OCI-LY7 (cell line): ENCODE measurements around the gene TAS1R2. TPM values are rescaled to one million over a fixed set of nuclear protein-coding genes. Genes with fewer than 3 reads are reported as not detected.
"Not testable (repeated sequence)": the region's sequence is repeated elsewhere in the genome, so short reads cannot be mapped to it uniquely, and the experiment has no call there.

Experiments
- BruUV-seq: library from RNA; stranded (reverse); fragments of 400-500 nt; replicated peaks from 2 replicates; lab custom pipeline; 2021; lab: Mats Ljungman, UMichigan
- CTCF ChIA-PET: fragments of 300-600 bp; sonication (Branson Sonifier 250); formaldehyde crosslinking; loops from one replicate; lab custom pipeline; 2022; ENCODE audit warnings: antibody characterized with exemption; ENCODE audit not compliant: unreplicated experiment; lab: Charles Lee
- POLR2A ChIA-PET: fragments of 300-600 bp; sonication (Branson Sonifier 250); formaldehyde crosslinking; loops from one replicate; lab custom pipeline; 2022; ENCODE audit warnings: antibody characterized with exemption; lab: Charles Lee
- DNase-seq: peaks from one replicate; pipeline ENCODE4 v3.0.0-alpha.2; 2015; ENCODE audit warnings: low spot score
- H2AFZ ChIP-seq: fragments of 200-600 bp; sonication (generic), shearing (Covaris generic); 2 replicates; pipeline ENCODE4 v1.6.1; 2014; ENCODE audit warnings: mild to moderate bottlenecking, antibody characterized with exemption, low read length, moderate library complexity
- H3K27ac ChIP-seq: fragments of 200-600 bp; sonication (generic); 2 replicates; pipeline ENCODE4 v1.5.1; 2014; ENCODE audit warnings: mixed run types, low read depth, mild to moderate bottlenecking, moderate library complexity, low read length, inconsistent platforms; ENCODE audit not compliant: poor library complexity, severe bottlenecking
- H3K36me3 ChIP-seq: fragments of 200-600 bp; sonication (generic); 2 replicates; pipeline ENCODE4 v1.6.1; 2014; ENCODE audit warnings: mild to moderate bottlenecking, antibody characterized with exemption, low read length, moderate library complexity, mixed read lengths; ENCODE audit not compliant: insufficient read depth
- H3K4me1 ChIP-seq: fragments of 200-600 bp; sonication (generic); 2 replicates; pipeline ENCODE4 v1.5.1; 2014; ENCODE audit warnings: mild to moderate bottlenecking, low read length; ENCODE audit not compliant: insufficient read depth, poor library complexity, severe bottlenecking
- H3K4me2 ChIP-seq: fragments of 200-600 bp; sonication (generic); 2 replicates; pipeline ENCODE4 v1.6.1; 2014; ENCODE audit warnings: mild to moderate bottlenecking, low read length
- H3K4me3 ChIP-seq: fragments of 200-600 bp; sonication (generic); 2 replicates; pipeline ENCODE4 v1.5.1; 2014; ENCODE audit warnings: mild to moderate bottlenecking, low read depth, low read length; ENCODE audit not compliant: poor library complexity, severe bottlenecking
- H3K79me2 ChIP-seq: fragments of 200-600 bp; sonication (generic); 2 replicates; pipeline ENCODE4 v1.6.1; 2016; ENCODE audit warnings: low read depth, mild to moderate bottlenecking, low read length, moderate library complexity, mixed read lengths; ENCODE audit not compliant: insufficient read depth
- H3K9me2 ChIP-seq: fragments of 200-600 bp; sonication (generic); 2 replicates; pipeline ENCODE4 v1.6.1; 2016; ENCODE audit warnings: mild to moderate bottlenecking, low read length, mixed read lengths; ENCODE audit not compliant: insufficient read depth
- H3K9me3 ChIP-seq: fragments of 200-600 bp; sonication (generic); 2 replicates; pipeline ENCODE4 v1.6.1; 2014; ENCODE audit warnings: mild to moderate bottlenecking, mixed run types, low read length, mixed read lengths
- H4K20me1 ChIP-seq: fragments of 200-600 bp; sonication (generic); 2 replicates; pipeline ENCODE4 v1.6.1; 2014; ENCODE audit warnings: mild to moderate bottlenecking, antibody characterized with exemption, low read length, moderate library complexity, mixed read lengths; ENCODE audit not compliant: insufficient read depth
- EZH2phosphoT487 ChIP-seq: fragments of 200-600 bp; sonication (generic); IDR thresholded peaks from 2 replicates; pipeline ENCODE4 v1.6.1; 2018; ENCODE audit warnings: low read depth, borderline replicate concordance, mild to moderate bottlenecking, mixed run types, antibody characterized with exemption, low read length, moderate library complexity, mixed read lengths
- intact Hi-C: fragments of 100-400 bp; cut with micrococcal nuclease; formaldehyde crosslinking; loops from one replicate; pipeline ENCODE4 v1.10.0; 2022; ENCODE audit not compliant: unreplicated experiment
- total RNA-seq, 2 experiments: library from RNA; depleted of rRNA in 1 of 2; stranded (reverse); fragments of >200 nt in 1 of 2; shearing (Covaris generic) in 1 of 2; gene quantifications; 2 replicates each; pipeline ENCODE4 v1.2.3, GENCODE V29; 2014 to 2022
- TF ChIP-seq, protein P1 (sequence below): fragments of 200-600 bp; sonication (generic); conservative IDR thresholded peaks from 2 replicates; pipeline ENCODE4 v1.5.1; 2014; ENCODE audit warnings: mild to moderate bottlenecking, antibody characterized with exemption, low read length, moderate library complexity, mixed read lengths

Gene TAS1R2
- total RNA-seq, 2 experiments from 2014 or later, result not detected

DNA sequence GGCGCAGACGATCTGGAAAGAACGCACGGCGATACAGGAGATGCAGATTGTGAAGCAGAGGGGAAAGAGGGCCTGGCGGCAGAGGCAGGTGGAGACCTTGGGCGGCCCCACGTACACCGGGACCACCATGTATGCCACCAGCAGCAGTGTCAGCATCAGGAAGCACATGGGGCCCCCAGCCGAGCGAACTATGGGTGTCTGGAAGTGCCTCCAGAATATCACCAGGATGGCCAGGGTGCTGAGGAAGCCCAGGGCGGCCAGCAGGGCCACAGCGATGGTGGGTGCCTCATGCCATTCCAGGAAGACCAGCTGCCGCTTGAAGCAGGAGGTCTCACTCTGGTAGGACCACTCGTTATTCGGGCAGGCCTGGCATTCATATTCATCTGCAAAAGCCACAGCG, 19.3 kb downstream of the TAS1R2 start:
- BruUV-seq, result no TSS peak
- Histone ChIP-seq H4K20me1 (no peaks in the 10 kb centered on the region), H3K9me3 (no peaks in the 10 kb centered on the region), H3K79me2 (no peaks in the 10 kb centered on the region), H3K4me3 (no peak overlapping the region), H3K36me3 (no peaks in the 10 kb centered on the region), H2AFZ (no peak overlapping the region), H3K27ac (no peak overlapping the region), H3K9me2 (no peaks in the 10 kb centered on the region), H3K4me1 (no peaks in the 10 kb centered on the region), H3K4me2 (no peak overlapping the region)
- TF ChIP-seq EZH2phosphoT487, result no peak
- TF ChIP-seq, protein P1, sequence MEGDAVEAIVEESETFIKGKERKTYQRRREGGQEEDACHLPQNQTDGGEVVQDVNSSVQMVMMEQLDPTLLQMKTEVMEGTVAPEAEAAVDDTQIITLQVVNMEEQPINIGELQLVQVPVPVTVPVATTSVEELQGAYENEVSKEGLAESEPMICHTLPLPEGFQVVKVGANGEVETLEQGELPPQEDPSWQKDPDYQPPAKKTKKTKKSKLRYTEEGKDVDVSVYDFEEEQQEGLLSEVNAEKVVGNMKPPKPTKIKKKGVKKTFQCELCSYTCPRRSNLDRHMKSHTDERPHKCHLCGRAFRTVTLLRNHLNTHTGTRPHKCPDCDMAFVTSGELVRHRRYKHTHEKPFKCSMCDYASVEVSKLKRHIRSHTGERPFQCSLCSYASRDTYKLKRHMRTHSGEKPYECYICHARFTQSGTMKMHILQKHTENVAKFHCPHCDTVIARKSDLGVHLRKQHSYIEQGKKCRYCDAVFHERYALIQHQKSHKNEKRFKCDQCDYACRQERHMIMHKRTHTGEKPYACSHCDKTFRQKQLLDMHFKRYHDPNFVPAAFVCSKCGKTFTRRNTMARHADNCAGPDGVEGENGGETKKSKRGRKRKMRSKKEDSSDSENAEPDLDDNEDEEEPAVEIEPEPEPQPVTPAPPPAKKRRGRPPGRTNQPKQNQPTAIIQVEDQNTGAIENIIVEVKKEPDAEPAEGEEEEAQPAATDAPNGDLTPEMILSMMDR, result no peak
- DNase-seq, result no peak
- intact Hi-C loops, result no loop called here
- ChIA-PET CTCF (no interaction called here), POLR2A (no interaction called here)

- Histone ChIP-seq H3K4me1 (no peaks in the 10 kb centered on the region), H3K79me2 (no peaks in the 10 kb centered on the region), H4K20me1 (no peaks in the 10 kb centered on the region), H3K27ac (no peak overlapping the region), H2AFZ (no peak overlapping the region), H3K9me2 (no peaks in the 10 kb centered on the region), H3K36me3 (no peaks in the 10 kb centered on the region), H3K4me2 (no peak overlapping the region), H3K4me3 (no peak overlapping the region), H3K9me3 (no peaks in the 10 kb centered on the region)
- CTCF ChIA-PET, result no interaction called here
- POLR2A ChIA-PET, result no interaction called here
- no TSS peak for BruUV-seq
- DNase-seq, result no peak
- intact Hi-C loops, result no loop called here
- TF ChIP-seq, protein P1, result no peak
- TF ChIP-seq EZH2phosphoT487, result no peak
Observed at GRCh38 chr1:18836654-18837053, 22.8 kb downstream of the TAS1R2 start.

DNA sequence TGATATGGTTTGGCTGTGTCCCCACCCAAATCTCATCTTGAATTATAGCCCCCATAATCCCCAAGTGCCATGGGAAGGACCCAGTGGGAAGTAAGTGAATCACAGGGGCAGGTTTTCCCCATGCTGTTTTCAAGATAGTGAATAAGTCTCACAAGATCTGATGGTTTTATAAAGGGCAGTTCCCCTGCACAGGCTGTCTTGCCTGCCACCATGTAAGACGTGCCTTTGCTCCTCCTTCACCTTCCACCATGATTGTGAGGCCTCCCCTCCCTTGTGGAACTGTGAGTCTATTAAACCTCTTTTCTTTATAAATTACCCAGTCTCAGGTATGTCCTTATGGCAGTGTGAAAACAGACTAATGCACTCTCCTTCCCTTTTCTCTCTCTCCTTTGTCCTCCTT, 27.1 kb downstream of the TAS1R2 start:
- H3K36me3 ChIP-seq, H4K20me1 ChIP-seq, BruUV-seq, H3K9me3 ChIP-seq, H3K4me2 ChIP-seq, H2AFZ ChIP-seq, H3K4me3 ChIP-seq, intact Hi-C loops, H3K79me2 ChIP-seq, H3K4me1 ChIP-seq, CTCF ChIA-PET, DNase-seq, H3K27ac ChIP-seq, H3K9me2 ChIP-seq: not testable (repeated sequence)
- POLR2A ChIA-PET, result interaction anchor here (0.7 kb wide), 1 partner anchor 15 kb away, joined by 3 read pairs; no protein-coding TSS in a partner anchor
